Measurements from ENCODE around the gene PDZD7.
A peak's percentile ranks its signal among the peaks of the same experiment; 100 is the strongest.

The PDZD7 gene

DNA sequence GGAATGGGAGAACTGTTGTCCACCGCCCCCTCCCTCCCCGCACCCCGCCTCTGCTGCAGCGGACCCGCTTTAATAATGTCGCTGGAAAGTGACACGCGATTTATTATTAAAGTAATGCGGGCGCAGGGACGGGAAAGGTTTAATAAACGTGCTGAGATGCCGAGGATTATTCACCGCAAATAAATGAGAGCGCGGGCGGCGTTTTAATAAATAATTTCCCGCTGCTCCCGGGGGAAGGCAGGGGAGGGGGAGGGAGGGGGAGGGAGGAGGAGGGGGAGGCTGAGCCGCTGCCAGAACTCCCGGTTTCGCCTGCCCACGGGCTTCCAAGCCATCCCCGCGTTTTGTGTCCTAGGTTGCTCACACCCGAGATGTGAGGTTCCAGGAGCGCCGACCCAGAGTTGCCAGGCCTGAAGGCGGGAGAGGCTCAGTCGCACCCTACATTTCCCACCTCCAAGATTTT lies 36.0 kb upstream of the PDZD7 start:
- ChIA-PET CTCF (interaction anchor here (0.9 to 34.2 kb wide), 11 partner anchors 7 to 101 kb away, joined by 3 to 1481 read pairs (median 13); partner anchors contain the start of genes KAZALD1, PDZD7 and SFXN3), POLR2A (interaction anchor here (1.0 to 1.8 kb wide), 3 partner anchors 15 to 26 kb away, joined by 3 to 6 read pairs (median 6); no protein-coding TSS in a partner anchor)
- DNase-seq (ENCODE audit: low read depth, low spot score): no peak
- peak overlapping the region; percentile 56 for H3K4me3 ChIP-seq (ENCODE audit: low read depth, low read length)
- TF ChIP-seq, protein P1, sequence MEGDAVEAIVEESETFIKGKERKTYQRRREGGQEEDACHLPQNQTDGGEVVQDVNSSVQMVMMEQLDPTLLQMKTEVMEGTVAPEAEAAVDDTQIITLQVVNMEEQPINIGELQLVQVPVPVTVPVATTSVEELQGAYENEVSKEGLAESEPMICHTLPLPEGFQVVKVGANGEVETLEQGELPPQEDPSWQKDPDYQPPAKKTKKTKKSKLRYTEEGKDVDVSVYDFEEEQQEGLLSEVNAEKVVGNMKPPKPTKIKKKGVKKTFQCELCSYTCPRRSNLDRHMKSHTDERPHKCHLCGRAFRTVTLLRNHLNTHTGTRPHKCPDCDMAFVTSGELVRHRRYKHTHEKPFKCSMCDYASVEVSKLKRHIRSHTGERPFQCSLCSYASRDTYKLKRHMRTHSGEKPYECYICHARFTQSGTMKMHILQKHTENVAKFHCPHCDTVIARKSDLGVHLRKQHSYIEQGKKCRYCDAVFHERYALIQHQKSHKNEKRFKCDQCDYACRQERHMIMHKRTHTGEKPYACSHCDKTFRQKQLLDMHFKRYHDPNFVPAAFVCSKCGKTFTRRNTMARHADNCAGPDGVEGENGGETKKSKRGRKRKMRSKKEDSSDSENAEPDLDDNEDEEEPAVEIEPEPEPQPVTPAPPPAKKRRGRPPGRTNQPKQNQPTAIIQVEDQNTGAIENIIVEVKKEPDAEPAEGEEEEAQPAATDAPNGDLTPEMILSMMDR (IDR thresholded peaks at IDR 0.05; ENCODE audit: insufficient read depth, low read length, missing control alignments): no peak

DNA sequence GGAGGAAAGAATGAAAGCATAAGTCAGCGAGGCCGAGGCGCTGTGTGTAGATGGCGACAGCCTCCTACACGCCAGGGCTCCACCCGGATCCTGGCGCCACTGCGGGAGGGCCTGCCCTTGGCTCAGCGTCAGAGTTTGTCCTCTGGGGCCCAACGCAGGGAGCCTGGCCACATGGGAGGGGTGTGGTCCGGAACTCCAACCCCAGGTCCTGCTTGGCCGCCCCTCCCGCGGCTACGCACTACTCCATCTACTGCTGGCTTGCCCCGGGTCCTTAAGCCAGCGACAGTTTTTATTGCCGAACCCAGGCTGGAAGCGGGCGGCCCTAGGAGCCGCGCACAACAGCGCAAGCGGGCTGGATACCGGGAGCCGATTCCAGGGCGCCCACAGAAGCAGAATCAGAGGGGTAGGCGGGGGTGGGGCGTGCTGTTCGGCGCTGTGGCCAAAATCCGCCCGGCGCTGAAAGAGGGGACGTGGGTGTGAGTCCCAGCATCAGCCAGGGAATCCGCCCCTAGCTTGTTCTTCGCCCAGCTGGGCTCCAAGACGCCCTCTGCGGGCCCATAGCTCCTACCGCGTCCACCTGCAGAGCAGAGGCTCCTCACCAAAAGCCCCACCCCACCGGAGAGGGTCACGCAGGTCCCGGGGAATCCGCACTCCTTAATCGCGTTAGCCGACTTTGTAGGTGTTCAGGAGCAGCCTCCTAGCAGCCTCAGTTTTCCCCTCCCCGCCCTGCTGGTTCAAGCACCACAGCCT lies 35.4 kb upstream of the PDZD7 start:
- ChIA-PET CTCF (interaction anchor here (1.3 to 34.2 kb wide), 7 partner anchors 6 to 76 kb away, joined by 4 to 1481 read pairs (median 38); partner anchors contain the start of genes KAZALD1, PDZD7 and SFXN3), POLR2A (interaction anchor here (1.0 to 1.8 kb wide), 3 partner anchors 15 to 25 kb away, joined by 3 to 6 read pairs (median 6); no protein-coding TSS in a partner anchor)
- TF ChIP-seq, protein P1 (IDR thresholded peaks at IDR 0.05; ENCODE audit: insufficient read depth, low read length, missing control alignments): peak; percentile 64
- no peak for DNase-seq (ENCODE audit: low read depth, low spot score)
- H3K4me3 ChIP-seq (ENCODE audit: low read depth, low read length): peak overlapping the region; percentile 56

DNA sequence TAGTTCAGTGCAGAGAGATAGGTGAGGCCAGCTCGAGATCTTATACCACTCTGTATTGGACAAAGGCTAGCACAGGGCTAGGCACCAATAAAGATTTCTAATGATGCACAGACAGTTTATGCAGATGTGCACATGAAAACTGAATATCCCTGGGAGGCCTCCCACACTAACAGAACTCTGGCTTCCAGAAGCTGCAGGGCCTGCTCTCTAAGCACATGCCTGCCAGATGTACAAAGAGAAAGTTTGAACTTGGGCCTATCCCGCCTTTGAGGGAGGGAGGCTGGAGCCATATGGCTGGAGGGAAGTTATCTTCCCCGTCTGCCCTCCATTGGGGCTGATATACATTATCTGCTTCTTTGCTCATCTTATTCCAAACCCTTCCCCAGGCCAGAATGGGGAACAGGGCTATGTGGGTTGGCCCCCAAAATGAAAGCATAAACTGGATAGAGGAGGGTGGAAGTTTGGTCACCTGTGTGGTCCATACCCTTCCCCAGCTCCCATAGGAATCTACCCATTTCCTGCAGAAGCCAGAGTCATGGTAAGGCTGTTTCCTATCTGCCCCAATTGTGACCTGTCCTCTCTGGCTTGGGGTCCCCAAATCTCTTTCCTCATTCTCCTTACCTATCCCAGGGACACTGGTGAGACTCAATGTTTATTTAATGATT lies 34.7 kb upstream of the PDZD7 start:
- peak overlapping the region; percentile 56 for H3K4me3 ChIP-seq (ENCODE audit: low read depth, low read length)
- POLR2A ChIA-PET: no interaction called here
- no peak for DNase-seq (ENCODE audit: low read depth, low spot score)
- TF ChIP-seq, protein P1 (IDR thresholded peaks at IDR 0.05; ENCODE audit: insufficient read depth, low read length, missing control alignments): no peak
- CTCF ChIA-PET: interaction anchor here (0.9 to 34.2 kb wide), 6 partner anchors 19 to 77 kb away, joined by 3 to 1481 read pairs (median 26); partner anchors contain the start of genes PDZD7 and SFXN3

DNA sequence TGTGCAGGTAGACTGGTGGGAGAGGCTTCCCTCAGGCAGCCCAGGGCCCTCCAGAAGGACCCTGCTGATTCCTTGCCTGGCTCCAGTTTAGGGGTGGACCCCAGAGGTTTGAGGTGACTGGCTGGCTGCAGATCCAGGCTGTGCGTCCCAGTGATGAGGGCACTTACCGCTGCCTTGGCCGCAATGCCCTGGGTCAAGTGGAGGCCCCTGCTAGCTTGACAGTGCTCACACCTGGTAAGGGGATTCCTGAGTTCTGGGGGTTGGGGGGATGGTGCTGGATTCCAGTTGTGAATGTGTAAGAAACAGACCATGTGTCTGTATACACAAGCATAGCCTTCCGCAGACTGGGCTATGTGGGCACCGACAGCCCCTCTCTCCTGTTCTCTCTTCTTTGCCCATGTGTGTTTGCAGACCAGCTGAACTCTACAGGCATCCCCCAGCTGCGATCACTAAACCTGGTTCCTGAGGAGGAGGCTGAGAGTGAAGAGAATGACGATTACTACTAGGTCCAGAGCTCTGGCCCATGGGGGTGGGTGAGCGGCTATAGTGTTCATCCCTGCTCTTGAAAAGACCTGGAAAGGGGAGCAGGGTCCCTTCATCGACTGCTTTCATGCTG lies 33.6 kb upstream of the PDZD7 start:
- DNase-seq (ENCODE audit: low read depth, low spot score): no peak
- no peak overlapping the region for H3K4me3 ChIP-seq (ENCODE audit: low read depth, low read length)
- CTCF ChIA-PET: interaction anchor here (0.7 to 34.2 kb wide), 6 partner anchors 26 to 78 kb away, joined by 3 to 1481 read pairs (median 22); partner anchors contain the start of genes PDZD7 and SFXN3
- TF ChIP-seq, protein P1 (IDR thresholded peaks at IDR 0.05; ENCODE audit: insufficient read depth, low read length, missing control alignments): no peak
- POLR2A ChIA-PET: no interaction called here

DNA sequence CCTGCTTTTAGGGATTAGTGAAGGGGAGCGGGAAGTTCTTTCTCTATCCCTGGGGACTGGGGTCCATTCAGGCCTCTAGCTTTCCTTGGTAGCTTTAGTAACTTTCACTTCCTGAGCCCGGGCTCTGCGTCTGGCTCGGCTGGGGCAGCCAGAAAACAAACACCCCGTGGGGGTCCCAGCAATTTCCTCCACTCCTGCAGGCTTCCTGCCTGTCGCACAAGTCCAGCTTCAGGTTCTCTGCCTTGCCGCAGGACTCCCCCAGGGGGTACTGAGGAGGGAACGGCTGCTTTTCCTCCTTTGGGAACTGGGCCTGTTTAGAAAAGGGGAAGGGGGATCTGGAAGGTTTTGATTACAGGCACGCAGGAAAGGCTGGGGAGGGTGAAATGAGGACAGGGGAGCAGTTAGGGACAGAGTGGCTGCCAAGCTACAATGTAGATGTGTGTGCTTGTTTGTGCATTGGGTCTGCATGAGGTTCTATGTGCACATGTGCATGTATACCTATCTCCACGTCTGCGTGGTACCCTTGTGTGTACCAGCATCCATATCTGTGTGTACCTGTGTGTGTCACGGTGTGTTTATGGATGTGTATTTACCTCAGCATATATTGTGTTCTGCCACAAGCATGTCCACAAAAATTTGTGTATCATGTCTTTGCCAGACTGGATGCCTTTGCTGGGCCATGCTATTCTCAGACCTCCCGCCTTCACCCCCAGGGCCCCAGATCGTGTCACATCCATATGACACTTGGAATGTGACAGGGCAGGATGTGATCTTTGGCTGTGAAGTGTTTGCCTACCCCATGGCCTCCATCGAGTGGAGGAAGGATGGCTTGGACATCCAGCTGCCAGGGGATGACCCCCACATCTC lies 32.9 kb upstream of the PDZD7 start:
- no peak for DNase-seq (ENCODE audit: low read depth, low spot score)
- ChIA-PET POLR2A (interaction anchor here (3.5 kb wide), 1 partner anchor 22 kb away, joined by 16 read pairs; no protein-coding TSS in a partner anchor), CTCF (interaction anchor here (1.1 to 34.2 kb wide), 8 partner anchors 6 to 78 kb away, joined by 4 to 1481 read pairs (median 30); partner anchors contain the start of genes PDZD7 and SFXN3)
- TF ChIP-seq, protein P1 (IDR thresholded peaks at IDR 0.05; ENCODE audit: insufficient read depth, low read length, missing control alignments): no peak
- peak overlapping the region; percentile 15 for H3K4me3 ChIP-seq (ENCODE audit: low read depth, low read length)
